Measurements from ENCODE around the gene NUP107. TPM values are rescaled to one million over a fixed set of nuclear protein-coding genes. Genes with fewer than 3 reads are reported as not detected.

The NUP107 gene
- total RNA-seq, 6 experiments from 2014 or later: 35.0 to 49.9 (median 48.6) TPM

- TF ChIP-seq CTCF (IDR thresholded peaks at IDR 0.05): no peak
- Mint-ChIP-seq H3K27me3 (ENCODE audit: insufficient read depth) (peaks cover 4% of the 10 kb centered on the region), H3K4me3 (no peak overlapping the region), H3K4me1 (ENCODE audit: low read depth) (peaks cover 17% of the 10 kb centered on the region; the same call in 1 of the 2 replicates), H3K36me3 (ENCODE audit: low read depth) (peaks cover 5% of the 10 kb centered on the region; the same call in 1 of the 2 replicates), H3K9me3 (no peaks in the 10 kb centered on the region), H3K27ac (no peak overlapping the region; the same call in 1 of the 2 replicates)
- DNase-seq: no peak
These were observed 19.5 kb upstream of the NUP107 start for GRCh38 chr12:68667291-68667690.

- no peaks in the 10 kb centered on the region for H3K9me3 Mint-ChIP-seq
- no peak for TF ChIP-seq CTCF (IDR thresholded peaks at IDR 0.05)
- H3K4me1 Mint-ChIP-seq (ENCODE audit: low read depth): peaks cover 17% of the 10 kb centered on the region; the same call in 1 of the 2 replicates
- no peak overlapping the region for H3K4me3 Mint-ChIP-seq
- H3K27me3 Mint-ChIP-seq (ENCODE audit: insufficient read depth): peaks cover 4% of the 10 kb centered on the region
- no peak for DNase-seq
- no peak overlapping the region for H3K27ac Mint-ChIP-seq
- H3K36me3 Mint-ChIP-seq (ENCODE audit: low read depth): peaks cover 5% of the 10 kb centered on the region; the same call in 1 of the 2 replicates
These were observed 18.9 kb upstream of the NUP107 start for GRCh38 chr12:68667896-68668295.

GRCh38 chr12:68671179-68671578 is 15.6 kb upstream of the NUP107 start:
- Mint-ChIP-seq H3K9me3 (no peaks in the 10 kb centered on the region), H3K4me3 (no peak overlapping the region), H3K4me1 (ENCODE audit: low read depth) (peaks cover 31% of the 10 kb centered on the region), H3K36me3 (ENCODE audit: low read depth) (peaks cover 5% of the 10 kb centered on the region; the same call in 1 of the 2 replicates), H3K27ac (no peak overlapping the region), H3K27me3 (ENCODE audit: insufficient read depth) (peaks cover 2% of the 10 kb centered on the region; the same call in 1 of the 2 replicates)
- no peak for DNase-seq
- TF ChIP-seq CTCF (IDR thresholded peaks at IDR 0.05): no peak

- no peak for TF ChIP-seq CTCF (IDR thresholded peaks at IDR 0.05)
- H3K4me1 Mint-ChIP-seq (ENCODE audit: low read depth): peaks cover 21% of the 10 kb centered on the region
- H3K9me3 Mint-ChIP-seq: no peaks in the 10 kb centered on the region
- H3K27ac Mint-ChIP-seq: no peak overlapping the region
- no peak overlapping the region for H3K4me3 Mint-ChIP-seq
- no peaks in the 10 kb centered on the region for H3K36me3 Mint-ChIP-seq (ENCODE audit: low read depth)
- no peak for DNase-seq
- peaks cover 2% of the 10 kb centered on the region; the same call in 1 of the 2 replicates for H3K27me3 Mint-ChIP-seq (ENCODE audit: insufficient read depth)
These were observed 13.0 kb upstream of the NUP107 start for GRCh38 chr12:68673788-68674187.

- Mint-ChIP-seq H3K27me3 (ENCODE audit: insufficient read depth) (peaks cover 2% of the 10 kb centered on the region; the same call in 1 of the 2 replicates), H3K36me3 (ENCODE audit: low read depth) (no peaks in the 10 kb centered on the region), H3K4me3 (no peak overlapping the region), H3K4me1 (ENCODE audit: low read depth) (peaks cover 24% of the 10 kb centered on the region), H3K9me3 (no peaks in the 10 kb centered on the region), H3K27ac (no peak overlapping the region)
- TF ChIP-seq CTCF (IDR thresholded peaks at IDR 0.05): no peak
- no peak for DNase-seq
These were observed 12.4 kb upstream of the NUP107 start for GRCh38 chr12:68674376-68674775.

Data from HFFc6 (cell line).